T follicular helper cell (primary cell): Measurements from ENCODE around the gene ACE2.
"Not testable (repeated sequence)": the region's sequence is repeated elsewhere in the genome, so short reads cannot be mapped to it uniquely, and the experiment has no call there.

ENCODE experiments used
- DNase-seq: peaks from one replicate; pipeline ENCODE4 v3.0.0-alpha.2; 2020; ENCODE audit warnings: low read depth
- total RNA-seq, 2 experiments: gene quantifications; one replicate each; lab custom pipeline; 2026; lab: John Stamatoyannopoulos, UW

ACE2 gene
- total RNA-seq: 0 reads per million in 2 experiments

DNA sequence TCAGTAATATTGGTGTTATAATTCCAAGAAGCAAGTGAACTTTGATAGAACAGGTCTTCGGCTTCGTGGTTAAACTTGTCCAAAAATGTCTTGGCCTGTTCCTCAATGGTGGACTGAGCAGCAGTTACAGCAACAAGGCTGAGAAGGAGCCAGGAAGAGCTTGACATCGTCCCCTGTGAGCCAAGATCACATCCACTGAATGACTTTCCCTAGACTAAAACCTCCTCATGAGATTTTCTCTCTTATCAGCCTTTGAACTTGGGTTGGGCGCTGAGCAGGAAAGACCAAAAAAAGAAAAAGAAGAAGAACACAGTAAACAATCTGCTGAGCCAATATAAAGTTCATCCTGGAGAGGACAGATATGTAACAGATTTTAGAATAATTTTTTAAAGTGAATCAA is at the start of gene ACE2:
TSS of gene ACE2 (minus strand) at position 216 of the 400 bp plus-strand sequence. CDS start at position 167, 49 bp downstream.
- DNase-seq: no peak

DNA sequence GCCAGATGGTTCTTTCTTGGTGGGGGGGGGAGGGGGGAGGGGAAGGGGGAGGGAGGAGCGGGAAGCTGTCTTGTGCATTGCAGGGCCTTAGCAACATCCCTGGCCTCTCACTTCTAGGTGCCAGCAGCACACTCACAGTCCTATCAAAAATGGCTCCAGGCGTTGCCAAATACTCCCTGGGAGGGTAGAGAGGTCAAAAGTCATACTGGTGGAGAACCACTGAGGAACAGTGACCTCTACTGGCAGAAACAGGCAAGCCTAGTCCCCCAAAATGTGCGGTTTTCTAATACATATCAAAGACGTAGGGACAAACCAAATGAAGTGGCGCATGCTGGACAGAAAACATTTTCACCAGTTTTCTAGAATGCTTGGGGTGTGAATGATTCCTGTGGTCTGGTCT is 46.8 kb upstream of the ACE2 start:
- not testable (repeated sequence) for DNase-seq

GRCh38 chrX:15646543-15646942 is 45.8 kb upstream of the ACE2 start:
- DNase-seq: no peak

DNA sequence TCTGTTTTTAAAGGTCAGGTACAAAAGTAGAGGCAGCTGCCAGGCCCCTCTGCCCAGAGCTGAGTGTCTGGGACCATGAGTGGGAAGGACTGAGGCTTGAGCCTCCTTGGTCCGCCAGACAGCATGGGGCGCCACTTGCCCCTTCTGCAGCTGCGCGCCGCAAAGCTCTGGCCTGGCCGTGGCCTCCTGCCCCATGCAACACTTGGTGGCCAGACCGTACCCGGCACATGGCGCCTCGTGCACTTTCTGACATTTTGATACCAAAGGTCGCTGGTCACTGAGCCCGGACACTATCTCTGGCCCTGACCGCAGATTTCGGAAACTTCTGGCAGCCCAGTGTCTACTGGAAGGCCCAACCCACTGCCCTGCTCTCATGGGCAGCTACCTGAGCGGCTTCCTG is 45.3 kb upstream of the ACE2 start:
- DNase-seq: no peak

DNA sequence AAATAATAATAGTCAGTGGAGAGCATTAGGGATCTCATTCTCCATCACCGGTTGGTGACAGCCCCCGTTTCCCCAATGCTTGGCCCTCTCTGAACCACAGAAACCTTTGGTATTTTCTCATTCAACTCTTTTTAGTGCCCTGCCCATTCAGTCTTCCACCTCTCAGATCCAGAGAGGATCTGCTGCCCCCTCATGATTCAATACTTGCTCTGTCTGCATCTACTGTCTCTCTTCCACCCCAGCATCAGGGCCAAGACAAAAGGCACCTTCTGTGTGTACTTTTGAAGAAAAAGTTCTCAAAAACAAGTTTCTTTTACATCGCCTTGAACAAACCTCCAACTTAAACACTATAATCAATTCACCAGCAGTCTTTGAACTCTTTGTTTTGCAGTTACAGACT is 44.5 kb upstream of the ACE2 start:
- no peak for DNase-seq

DNA sequence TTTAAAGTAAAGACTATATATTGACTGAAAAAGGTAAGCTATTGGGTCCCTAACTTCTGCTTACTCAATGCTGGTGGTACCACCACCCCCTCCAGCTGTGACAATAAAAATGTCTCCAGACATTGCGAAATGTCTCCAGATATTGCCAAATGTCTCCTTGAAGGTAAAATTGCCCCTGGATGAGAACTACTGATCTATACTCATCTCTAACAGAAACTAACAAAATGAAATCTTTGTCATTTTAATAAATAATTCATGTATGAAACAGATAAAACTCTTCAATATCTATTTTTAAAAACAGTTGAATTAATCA is 43.8 kb upstream of the ACE2 start:
- DNase-seq: no peak

DNA sequence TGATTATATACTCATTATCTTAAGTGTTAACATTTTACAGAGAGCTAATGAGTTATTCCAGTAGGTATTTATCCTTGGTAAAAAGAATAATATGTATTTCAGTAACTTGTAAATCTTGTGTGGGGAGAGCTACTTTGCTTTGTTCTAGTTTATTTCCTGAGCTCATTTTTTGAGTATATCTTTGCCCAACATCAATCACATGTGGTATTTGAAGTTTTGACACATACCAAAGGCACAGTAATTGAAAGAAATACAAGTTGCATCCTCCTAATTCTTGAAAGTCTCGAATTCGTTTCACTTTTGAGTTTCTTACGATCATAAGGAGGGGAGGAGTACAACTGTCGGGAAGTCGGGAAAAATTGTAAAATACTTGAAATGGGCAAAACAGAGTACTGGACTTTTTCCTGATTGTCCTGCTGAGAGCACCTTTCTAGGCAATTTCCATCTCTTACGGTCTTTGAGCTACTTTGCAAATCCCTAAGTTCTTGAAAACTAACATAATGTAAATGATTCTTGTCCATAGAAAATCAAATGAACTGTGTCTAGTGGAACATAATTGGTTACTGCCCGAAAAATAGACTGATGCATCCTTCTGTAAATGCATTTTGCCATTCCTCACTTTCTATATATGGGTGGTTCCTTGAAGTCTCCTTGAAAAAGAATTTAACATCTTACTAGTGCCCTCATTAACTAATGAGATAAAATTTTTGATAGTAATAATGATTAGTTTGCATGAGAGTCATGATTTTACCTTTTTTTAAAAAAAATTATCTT is 43.2 kb upstream of the ACE2 start:
- no peak for DNase-seq

GRCh38 chrX:15631637-15632036 is 30.9 kb upstream of the ACE2 start:
- no peak for DNase-seq

- DNase-seq: no peak
Observed at GRCh38 chrX:15623054-15623453, 22.3 kb upstream of the ACE2 start.

DNA sequence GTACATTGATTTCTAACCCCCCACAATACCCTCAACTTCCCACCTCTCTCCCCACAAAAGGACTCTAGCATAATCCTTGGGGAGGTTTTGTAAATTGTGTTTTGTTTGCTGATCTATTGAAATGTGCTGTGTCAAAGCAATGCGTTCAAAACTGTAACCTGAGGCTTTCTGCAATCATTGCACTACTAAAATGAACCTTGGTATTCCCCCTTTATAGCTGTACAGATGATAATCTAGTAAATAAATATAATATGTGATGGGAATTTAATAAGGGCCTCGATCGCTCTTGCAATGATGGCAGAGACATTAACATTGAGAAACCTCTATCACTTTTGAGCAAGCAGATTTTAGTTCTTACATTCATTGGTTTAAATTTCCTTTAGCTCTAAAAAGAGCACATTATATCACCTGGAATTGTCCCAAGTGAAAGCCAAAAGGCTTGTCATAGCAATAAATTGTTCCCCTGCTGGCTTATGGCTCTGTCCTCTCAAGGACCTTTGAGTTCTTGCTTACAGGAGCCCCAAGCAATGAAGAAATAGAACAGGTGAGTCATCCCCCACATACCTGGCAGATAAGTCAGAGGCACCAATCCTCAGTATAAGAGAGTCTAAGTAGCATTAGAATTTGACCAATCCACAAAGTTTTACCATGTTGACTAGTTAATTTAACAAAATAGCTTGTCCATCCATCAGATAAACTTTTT is 18.4 kb upstream of the ACE2 start:
- no peak for DNase-seq

DNA sequence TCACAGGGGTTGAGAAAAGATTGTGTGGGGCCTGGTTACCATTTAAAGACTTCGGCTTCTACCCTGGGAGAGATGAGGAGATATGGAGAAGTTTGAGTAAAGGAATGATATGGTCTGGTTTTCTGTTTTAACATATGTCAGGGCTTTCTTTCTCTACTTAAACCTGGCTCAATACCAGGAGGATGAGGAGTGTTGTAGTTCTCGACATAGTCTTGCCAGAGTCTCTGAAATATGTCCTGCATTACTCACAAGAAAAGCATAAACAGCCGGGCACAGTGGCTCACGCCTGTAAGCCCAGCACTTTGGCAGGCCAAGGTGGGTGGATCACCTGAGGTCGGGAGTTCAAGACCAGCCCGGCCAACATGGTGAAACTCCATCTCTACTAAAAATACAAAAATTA is 16.4 kb upstream of the ACE2 start:
- DNase-seq: no peak

GRCh38 chrX:15616531-15616930 is 15.8 kb upstream of the ACE2 start:
- no peak for DNase-seq

- DNase-seq: no peak
Observed at GRCh38 chrX:15607067-15607466, 6.3 kb upstream of the ACE2 start.

GRCh38 chrX:15606136-15606535 is 5.4 kb upstream of the ACE2 start:
- DNase-seq: no peak

GRCh38 chrX:15605226-15605625 is 4.5 kb upstream of the ACE2 start:
- DNase-seq: no peak

GRCh38 chrX:15602761-15603160 is 2.0 kb upstream of the ACE2 start:
- DNase-seq: no peak

DNA sequence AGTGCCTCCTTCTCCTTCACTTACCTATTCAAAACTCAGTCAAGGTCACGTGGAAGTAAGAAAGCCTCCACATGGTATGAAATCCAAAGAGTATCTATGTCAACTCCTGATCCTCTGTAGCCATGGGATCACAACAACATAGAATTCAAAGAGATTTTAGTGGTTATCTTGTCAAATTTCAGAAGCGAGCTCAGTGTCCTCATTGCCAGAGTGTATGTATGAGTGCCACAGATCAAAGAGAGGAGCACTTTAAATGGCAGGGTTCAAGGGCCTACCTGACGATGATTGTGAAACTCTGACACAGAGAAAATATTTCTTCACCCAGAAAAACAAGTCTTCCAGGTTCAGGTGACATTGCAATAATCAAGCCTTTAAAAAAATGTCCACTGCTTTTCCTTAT is 1.2 kb upstream of the ACE2 start:
- DNase-seq: no peak

- no peak for DNase-seq
Observed at GRCh38 chrX:15600049-15600448, 711 bp downstream of the ACE2 start.

DNA sequence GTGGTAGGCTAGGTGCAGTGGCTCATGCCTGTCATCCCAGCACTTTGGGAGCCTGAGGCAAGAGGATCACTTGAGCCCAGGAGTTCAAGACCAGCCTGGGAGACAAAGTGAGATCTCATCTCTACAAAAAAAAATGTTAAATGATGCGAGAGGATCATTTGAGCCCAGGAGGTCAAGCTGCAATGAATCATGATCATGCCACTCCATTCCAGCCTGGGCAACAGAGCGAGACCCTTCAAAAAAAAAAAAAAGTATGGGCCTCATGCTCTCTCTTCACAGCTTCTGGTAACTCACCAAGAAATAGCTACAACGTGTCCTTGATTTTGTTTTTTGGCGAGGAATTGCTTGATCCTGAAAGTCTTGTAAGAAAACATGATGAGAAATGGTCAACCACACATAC is 1.3 kb downstream of the ACE2 start:
- no peak for DNase-seq

- no peak for DNase-seq
Observed at GRCh38 chrX:15598026-15598425, 2.7 kb downstream of the ACE2 start.

DNA sequence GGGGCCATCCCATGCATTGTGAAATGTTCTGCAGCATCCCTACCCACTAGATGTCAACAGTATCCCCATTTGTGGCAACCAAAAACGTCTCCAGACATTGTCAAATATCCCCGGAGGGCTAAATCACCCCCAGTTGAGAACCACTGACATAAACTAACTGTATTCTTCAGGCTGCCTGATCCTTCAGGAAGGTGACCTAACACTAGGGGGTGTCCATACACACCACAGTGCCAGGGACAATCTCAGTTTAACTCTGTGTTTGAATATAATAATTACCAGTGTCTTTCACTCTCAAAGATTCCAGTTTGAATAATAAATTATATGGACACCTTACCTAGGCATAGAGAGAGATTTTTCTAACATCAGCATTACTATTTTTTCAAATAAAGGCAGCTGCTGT is 6.4 kb downstream of the ACE2 start:
- no peak for DNase-seq

GRCh38 chrX:15579778-15580747 is 20.7 kb downstream of the ACE2 start:
- DNase-seq: no peak

- no peak for DNase-seq
Observed at GRCh38 chrX:15576019-15576418, 24.7 kb downstream of the ACE2 start.
